Measurements from ENCODE around the gene PDE8A. TPM values are rescaled to one million over a fixed set of nuclear protein-coding genes. Genes with fewer than 3 reads are reported as not detected.
"Not testable (repeated sequence)": the region's sequence is repeated elsewhere in the genome, so short reads cannot be mapped to it uniquely, and the experiment has no call there.

PDE8A gene
- total RNA-seq, 1 donor from 2014 or later = 26.0 TPM

DNA sequence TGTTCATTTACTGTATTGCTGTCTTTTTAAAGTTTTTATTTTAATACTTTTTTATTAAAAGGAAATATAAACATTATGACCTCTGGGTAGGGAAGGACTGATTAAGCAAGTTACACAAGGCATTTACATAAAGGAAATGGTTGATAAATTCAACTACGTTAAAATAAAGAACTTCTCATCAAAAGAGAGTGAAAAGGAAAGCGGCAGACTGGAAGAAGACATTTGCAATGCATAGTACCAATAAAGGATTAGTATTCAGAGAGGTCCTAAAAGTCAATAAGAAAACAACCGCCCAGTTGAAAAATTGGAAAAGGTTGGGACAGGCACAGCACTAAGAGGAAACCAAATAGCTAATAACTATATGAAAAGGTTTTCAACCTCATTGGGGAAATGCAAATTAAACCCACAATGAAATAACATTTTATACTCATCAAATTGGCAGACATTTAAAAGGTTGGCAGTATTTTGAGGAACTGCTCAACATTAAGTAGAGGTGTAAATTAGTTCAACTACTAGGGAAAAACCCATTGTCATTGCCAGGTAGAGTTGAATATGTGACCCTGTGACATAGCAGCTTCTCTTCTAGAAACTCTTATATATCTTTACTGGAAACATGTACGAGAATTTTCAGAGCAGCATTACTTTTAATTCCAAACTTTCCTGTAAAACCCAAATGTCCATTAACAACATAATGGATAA is 9.5 kb downstream of the PDE8A start:
- DNase-seq = no peak

DNA sequence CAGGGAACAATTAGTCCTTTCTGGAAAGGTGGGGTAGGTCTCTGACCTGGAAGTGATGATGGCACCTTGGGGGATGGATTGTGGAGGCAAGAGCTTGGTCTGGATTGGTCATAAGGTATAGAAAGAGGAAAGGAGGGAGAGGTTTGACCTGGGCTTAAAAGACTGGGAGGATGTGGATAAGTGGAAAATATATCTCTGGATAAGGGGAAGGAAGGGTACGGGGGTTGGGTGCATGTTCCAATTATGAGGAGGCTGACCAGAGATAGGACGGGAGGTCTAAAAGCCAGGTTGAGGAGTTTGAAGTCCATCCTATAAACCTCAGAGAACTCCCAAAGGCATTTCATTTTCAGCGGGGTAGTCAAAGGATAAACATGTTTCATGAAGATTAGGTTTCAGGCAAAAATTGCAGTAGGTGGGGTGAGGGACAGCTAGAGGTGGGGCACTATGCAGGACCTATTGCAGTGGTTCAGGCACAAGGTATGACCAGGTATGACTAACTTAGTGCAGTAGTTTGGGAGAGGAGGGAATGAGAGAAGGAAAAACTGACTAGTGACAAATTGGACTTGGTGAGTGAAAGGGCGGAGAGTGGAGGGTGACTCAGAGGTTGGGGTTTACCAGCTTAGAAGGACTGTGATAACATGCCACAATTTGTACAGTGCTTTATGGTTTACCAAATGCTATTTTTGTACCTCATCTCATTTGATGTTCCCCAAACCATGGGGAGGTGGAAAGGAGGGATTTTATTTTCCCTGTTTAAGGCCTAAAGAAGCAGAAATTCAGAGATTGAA is 10.7 kb downstream of the PDE8A start:
- DNase-seq = no peak

DNA sequence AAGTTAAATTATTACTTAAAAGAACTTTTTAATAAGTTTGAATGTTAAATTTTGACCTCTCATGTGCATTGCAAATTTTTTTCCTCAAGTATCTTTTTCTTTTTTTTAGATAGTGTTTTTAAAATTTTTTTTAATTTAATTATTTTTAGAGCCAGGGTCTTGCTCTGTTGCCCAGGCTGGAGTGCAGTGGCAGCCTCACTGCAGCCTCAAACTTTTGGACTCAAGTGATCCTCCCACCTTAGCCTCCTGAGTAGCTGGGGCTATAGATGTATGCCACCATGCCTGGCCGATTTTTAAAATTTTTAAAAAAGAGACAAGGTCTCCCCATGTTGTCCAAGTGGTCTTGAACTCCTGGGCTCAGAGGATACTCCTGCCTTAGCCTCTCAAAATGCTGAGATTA is 14.4 kb downstream of the PDE8A start:
- DNase-seq = no peak

DNA sequence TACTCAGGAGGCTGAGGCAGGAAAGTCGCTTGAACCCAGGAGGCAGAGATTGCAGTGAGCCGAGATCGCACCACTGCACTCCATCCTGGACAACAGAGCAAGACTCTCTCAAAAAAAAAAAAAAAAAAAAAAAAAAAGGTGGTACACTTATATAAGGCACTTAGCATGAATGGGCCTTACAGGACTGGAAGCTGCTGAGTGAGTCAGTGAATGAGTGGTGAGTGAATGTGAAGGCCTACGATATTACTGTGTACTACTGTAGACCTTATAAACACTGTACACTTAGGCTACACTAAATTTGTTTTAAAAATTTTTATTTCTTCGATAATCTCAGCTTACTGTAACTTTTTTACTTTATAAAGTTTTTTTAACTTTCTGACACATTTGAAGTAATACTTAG is 15.1 kb downstream of the PDE8A start:
- DNase-seq = not testable (repeated sequence)

DNA sequence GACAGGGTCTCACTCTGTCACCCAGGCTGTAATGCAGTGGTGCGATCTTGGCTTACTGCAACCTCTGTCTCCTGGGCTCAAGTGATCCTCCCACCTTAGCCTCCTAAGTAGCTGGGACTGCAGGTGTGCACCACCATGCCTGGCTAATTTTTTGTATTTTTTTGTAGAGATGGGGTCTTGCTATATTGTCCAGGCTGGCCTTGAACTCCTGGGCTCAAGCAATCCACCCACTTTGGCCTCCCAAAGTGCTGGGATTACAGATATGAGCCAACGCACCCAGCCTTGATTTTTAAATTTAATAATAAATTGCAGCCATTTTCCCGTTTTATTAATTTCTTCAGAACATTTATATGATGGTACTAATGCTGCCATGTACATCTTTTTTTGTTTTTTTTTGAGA is 15.6 kb downstream of the PDE8A start:
- DNase-seq = not testable (repeated sequence)

DNA sequence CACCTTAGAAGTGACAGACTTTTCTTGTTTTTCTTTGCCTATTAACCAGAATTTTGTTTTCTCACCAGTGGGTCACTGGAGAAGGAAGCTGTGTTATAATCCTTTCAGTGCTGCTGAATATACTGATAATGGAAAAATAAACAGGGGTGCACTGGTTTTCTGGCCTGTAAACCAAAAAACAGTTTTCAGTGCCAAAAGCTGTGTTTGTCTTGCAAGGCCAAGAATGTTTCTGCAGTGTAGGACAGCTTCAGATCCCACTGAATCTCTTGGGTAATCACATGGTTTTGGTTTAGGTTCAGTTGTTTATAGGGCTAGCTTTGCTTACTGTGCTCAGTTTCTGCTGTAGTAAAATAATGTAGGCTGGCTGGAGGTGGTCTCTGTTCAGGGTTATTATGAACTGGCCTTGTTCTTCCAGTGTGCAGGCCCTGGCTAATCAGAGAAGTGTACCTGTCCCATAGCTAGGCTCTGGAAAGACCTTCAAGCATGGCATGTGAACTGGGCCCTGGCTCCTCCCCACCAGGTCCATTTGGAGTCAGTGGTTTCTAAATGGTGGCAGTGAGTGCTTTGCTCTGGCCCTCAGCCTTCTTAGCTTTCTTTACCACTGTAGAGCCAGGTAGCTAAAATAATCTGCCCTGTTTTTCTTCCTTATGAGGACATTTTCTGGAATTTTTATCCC is 18.7 kb downstream of the PDE8A start:
- DNase-seq = no peak

DNA sequence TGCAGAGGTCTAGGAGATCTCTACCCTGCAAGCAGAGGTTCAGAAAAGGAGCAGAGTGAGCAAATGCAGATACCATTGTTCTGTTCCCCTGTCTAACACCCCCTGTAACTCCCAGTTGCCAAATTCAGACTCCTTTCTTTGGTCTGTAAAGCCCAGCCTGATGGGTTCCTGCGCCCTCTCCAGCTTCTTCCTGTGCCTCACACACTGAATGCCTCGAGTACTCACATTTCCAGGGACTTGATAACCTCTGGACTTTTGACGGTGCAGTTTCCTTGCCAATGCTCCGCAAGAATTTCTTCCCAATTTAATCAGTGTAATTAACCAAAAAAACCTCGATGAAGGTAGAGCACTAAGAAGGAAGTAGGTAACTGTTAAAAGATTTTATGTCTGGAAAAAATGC is 19.3 kb downstream of the PDE8A start:
- DNase-seq = no peak

DNA sequence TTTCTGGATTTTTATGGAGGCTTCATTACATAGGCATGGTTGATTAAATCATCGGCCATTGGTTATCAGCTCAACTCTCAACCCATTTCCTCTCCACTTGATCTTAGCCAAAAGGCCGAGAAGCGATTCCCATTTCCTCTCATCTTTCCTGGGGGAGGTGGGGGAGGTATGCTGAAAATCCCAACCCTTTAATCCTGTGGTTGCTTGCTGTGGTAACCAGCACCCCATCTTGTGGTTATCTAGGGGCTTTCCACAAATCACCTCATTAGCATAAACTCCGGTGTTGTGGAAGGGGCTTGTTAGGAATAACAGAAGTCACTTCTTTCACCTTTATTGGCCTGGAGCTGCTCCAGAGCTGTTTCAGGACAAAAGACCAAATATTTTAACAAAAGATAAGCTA is 20.9 kb downstream of the PDE8A start:
- DNase-seq = no peak

DNA sequence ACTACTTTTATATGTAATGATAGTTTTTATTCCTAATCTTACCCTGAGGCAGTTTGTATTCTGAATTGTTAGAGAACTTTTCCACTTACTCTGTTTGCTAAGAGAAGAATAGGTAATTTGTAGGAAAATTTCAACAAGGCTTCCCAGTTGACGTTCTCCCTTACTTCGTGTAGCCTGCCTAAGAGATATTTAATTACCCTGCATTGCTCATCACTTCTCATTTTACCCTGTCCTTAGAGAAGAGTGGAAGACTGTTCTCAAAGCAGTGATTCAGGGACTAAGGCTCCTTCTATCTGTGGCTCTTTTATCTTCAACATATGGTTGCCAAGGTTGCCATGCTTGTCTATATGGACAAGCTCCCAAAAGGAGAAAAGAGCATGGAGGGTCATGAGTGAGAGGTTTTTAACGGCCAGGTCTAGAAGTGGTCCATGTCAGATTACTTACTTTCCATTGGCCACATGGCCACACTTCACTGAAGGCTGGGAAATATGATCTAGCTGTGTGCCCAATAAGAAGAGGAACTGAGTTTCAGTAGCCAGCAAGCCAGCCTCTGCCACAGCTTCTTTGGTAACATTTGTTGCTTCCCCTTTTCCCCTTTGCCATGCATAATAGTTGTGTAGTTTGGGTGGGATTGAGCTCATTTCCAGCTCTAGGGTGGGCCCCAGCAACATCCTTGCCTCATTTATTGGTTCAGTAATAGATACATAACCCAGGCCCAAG is 22.1 kb downstream of the PDE8A start:
- DNase-seq = no peak

DNA sequence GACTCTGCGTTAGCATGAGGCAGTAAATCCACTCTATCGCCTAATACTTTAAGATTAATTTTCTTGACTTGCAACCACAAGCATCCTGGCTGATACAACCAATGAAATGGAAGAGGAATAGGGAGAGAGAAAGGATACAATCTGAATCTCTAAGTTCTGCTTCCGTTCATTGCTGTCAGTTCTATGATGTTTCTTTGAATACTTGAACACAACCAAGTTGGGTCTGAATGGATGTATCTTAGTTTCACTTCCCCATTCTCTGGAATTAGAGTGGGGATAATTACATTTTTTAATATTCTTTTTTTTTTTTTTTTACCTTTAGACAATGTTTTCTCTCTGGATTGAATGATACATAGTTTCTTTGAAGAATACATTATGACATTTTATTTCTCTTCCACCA is 22.9 kb downstream of the PDE8A start:
- DNase-seq = no peak

DNA sequence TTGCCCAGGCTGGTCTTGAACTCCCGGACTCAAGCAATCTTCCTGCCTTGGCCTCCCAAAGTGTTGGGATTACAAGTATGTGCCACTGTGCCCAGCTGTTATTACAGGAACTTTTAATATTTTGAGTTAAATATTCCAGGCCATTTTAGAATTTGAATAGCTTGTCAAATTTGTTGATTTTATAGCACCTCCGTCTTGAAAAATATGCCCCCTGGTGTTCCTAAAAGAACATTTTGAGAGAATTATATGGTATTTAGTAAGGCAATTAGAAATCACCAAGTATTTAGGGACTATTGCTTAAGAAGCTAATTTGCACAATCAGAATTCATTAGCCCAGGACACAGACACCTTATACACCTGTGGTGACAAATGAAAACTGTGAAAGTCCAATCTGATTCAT is 23.7 kb downstream of the PDE8A start:
- DNase-seq = no peak

DNA sequence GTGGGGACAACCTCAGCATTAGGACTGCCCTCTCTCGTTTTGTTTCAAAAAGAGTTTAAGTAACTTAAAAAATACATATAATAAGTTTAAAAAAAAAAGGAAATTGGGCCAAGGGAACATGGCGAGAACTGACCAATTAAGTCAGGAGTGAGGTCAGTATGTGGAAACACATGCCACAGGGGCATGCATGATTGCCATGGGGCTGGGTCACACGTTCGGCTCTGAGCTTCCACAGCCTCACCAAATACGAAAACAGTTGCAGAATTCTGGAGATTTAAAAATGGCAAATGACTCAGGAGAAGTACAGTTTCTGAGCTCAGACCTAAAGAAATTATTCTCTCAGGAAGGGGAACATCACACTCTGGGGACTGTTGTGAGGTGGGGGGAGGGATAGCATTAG is 24.1 kb downstream of the PDE8A start:
- no peak for DNase-seq

DNA sequence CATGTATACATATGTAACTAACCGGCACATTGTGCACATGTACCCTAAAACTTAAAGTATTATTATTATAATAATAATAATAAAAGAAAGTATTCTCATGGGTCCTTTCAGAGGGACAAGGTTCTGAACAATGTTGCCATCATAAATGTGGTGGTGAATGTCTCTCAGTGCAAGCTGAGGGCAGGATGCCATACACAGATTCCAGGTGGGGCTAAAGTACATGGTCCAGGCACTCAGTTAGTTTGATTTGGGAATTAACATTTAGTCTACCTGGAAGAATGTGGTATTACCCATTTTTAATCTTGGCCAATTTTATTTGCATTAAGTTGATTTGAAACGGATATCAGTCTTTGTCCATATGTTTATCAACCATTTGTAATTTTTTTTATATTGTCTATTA is 24.5 kb downstream of the PDE8A start:
- DNase-seq = no peak

DNA sequence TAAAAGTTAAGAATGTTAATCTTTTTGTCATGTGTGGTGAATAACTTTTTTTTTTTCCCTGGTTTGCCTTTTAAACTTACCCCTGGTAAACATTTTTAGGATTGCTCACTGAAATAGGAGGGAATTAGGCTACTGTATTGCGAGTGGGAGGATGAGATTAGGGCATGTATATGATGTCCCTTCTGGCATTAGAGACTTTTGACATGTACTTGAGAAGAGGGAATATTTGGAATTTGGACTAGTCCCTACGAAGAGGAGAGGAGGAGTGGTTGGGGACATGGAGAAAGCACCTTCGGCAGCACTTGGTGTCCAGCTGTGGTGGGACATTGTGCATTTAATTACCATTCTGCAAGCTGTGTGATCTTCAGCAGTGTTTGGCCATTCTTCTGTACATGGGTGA is 25.0 kb downstream of the PDE8A start:
- DNase-seq = no peak

DNA sequence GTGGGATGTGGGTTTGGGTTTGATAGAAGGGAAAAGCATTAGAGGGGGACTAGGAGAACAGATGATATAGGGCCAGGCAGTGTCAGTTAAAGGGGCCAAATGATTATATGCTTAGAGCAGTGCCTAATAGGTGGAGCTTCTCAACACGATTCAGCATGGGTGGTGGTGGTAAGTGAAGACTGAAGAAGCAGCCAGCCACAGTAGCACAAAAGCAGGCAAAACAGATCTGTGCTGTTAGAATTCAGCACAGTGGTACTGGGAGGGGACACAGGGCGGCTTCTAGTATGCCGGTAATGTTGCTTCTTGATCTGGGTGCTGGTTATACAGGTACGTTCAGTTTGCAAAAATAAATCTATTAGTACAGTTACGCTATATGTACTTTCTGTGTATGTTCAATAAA is 25.5 kb downstream of the PDE8A start:
- no peak for DNase-seq

DNA sequence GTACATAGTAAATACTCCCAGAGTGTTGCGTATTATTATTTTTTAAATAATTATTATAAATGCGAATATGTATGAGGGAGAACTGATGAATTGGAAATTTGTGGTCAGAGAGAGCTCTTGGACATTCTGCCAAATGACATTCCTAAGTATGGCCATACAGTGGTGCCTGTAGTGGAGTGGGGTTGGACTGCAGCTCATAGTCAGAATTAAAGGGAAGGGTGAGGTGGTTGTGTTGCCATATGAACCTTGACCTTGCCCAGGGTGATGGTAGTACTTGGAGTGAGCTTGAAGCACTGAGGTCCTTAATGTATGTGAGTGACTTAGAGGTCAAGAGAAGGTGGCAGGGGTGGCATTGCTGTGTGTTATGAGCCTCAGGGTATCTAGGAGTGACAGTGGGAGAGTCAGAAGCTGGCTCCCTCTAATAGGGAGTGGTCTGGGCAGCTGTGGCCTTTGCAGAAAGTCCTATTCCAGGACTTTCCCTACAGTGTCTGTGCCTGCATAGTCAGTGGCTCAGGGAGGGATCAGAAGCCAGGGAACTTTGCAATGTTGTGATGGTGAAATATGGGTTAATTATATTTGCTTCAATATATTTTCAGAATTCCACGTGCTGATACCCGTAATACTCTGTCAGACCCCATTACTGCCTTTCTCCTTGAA is 26.2 kb downstream of the PDE8A start:
- no peak for DNase-seq

DNA sequence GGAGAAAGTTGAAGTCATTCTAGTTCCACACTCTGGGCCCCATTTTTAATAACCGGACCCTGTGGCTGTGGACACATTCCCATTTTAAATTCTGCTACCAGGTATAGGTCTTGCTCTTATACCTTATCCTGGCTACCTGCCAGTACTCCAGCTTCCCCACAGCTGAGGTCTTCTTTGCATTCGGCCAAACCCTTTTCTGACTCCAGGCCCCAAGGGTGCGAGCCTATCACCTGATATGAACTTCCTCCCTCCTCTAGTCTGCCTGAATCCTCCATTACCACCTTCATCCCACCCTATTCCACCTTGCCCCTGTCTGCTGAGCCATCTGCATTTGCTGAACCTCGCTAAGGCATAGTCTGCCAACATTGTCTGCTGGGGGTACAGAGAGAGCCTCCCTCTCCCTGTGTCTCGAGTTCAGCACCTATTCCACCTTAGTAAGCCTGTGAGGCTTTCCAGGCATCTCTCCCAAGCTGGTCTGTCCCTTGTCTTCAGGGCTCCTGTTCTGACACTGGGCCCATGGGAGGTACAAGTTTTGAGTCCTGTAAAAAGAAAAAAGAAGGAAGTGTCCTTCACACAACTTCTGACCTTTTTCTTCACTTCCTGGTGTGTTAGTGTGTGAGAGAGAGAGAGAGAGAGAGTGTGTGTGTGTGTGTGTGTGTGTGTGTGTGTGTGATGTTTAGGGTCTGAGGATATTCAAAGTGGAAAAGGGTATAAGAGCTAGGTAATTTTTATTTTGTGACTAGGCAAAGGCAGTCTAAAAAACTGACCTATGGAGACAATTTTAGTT is 27.0 kb downstream of the PDE8A start:
- no peak for DNase-seq

DNA sequence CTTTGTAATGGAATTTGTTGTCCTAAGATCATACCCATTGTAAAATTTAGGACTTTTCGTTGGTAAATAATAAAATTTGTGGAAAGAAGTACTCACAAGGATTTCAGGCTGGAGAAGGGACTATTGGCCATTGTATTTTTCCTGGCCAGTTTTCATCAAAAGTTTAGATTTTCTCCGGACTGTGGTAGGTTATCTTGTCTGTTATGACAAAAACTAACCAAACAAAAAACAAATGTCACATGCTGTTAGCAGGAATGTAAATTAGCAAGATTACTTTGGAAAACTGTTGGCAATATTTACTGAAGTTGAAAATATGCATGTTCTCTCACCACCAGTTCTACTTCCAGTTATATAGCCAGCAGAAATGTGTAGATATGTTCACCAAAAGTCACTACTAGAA is 27.8 kb downstream of the PDE8A start:
- DNase-seq = no peak

DNA sequence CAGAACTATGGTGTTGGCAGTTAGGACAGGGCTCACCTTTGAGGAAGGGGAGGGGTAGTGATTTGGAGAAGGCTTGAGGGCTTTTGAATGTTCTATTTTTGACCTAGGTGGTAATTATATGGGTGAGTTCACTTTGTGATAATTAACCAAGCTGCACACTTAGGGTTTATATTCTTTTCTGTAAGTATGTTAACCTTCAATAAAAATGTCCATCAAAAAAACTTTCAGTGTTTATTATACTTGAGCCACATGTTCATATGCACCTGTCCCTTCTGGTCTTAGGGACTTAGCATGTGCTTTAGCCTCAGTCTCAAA is 28.4 kb downstream of the PDE8A start:
- no peak for DNase-seq

DNA sequence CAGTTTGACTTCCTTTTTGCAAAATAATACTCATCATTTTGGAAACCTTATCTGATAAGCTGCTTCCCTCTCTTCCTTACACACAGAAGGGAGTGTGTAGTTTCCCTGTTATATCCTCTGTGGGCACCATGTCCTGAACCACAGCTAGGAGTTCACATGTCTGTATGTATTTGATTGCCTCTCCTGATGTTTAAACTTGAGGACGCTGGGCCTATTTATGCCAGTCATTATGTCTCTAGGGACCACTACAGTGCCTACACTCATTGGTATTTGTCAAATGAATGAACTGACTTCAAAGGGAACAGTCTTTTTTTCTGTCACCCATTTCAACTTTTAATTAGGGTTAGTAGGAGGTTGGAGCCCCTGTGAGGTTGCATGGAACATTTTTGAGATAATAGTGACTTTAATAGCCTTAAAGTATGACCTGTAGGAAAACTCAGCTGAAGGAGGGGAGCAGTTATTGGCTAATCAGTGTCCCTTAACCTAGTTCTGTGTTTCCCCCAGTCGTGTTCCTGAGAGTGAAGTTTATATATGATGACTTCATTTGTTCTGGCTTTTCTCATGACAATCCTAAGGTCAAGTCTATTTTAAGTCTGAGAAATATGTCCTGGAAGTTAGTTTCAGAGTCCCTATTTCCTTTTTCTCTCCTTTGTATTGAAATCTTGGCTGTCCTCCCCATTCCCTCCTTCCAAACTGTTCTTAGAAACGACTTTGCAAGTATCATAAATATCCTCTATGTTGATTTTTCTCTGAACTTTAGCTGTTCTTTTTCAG is 28.9 kb downstream of the PDE8A start:
- no peak for DNase-seq

DNA sequence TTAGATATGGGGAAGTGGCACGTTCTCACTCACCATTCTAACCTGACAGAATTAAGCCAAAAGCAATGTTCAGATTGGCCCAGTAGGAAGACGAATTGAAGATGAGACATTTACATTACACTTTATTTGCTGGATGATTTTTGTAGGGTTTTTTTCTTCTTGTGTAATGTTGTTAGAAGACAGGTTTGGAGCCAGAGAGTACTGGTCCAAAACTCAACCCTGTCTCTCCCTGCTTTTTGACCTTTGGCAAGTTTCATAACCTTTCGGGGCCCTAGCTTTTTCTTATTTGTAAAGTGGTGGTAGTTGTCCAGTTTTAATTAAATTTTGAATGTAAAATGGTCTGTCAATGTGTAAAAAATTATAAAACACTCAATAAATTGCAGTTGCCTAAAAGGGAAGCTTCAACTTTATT is 29.5 kb downstream of the PDE8A start:
- no peak for DNase-seq
